Activated T-helper 1 cell treated with Interleukin-2 at 50 U/mL for 16 hours (primary cell): ENCODE data around the gene CNIH3.

Source experiments
- DNase-seq: peaks from one replicate; pipeline ENCODE4 v3.0.0-alpha.2; 2020; ENCODE audit warnings: low read depth

The CNIH3 gene

DNA sequence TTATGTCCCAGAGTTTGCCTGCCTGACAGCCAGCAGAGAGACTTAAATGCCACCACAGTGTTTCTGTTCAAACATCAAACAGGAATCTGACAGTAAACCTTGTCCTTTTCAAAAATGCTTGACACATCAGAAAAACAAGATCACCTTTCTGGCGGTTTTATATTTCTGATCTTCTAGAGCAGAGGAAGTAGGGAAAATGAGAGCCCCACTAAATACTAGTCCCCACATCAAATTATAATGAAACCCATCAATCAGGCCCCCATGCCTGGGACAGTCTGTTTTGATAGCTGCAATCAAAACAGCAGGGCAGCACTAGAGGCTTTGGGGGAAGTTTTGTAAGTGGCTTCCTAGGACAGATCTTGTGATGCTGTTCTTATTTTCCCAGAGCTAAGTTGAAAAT is 129.3 kb downstream of the CNIH3 start:
- no peak for DNase-seq

DNA sequence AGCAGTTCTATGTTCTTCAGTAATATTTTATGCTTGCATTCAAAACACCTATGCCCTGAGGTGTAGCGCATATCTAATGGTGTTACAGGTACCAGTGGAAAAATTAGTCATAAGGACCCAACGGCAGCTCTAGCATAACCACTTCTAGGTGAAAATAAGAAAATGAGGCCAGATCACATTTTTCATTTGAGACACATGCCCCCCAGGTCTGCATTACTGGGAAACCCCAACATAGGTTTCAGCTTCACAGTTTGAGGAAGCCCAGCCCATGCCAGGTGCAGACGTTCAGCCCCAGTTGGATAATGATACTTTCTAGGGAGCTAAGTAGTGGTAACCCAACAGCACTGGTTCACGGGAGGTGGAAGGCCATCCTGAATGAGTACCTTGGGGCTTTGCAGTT is 129.8 kb downstream of the CNIH3 start:
- no peak for DNase-seq

DNA sequence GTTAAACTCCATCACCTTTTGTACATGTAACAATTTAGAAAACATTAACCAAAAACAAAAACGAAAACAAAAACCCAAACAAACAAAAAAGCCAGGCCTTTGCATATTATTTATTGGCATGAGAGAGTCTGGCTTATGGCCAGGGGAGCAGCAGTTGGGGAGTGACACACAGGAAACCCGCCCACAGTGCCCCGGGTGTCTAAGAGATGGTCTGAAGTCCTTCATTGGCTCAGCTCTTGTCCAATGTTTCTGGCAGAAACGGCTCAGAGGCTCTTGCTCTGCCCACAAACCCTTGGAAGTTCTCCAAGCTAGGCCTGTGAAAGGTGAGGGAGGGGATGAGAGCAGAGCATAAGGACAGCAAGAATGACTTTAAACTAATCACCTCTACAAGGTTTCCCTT is 131.5 kb downstream of the CNIH3 start:
- no peak for DNase-seq

DNA sequence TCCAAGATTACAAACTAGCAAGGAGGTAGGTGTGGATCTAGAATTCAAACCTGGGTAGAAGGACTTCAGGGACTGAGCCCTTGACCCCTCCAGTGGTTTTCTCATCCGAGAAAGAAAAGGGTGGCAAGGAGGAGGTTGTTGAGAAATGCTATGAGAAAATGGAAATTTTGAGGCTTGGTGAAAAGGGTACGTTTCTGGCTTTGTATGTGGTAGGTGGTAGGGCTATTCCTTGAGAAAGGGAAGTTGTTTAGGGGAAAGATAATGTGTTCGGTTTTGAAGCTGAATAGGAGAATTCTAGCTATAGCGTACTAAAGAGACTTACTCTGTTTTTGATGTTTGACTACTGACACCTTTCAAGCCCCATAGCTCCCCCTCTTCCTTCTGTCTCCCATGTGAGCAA is 133.8 kb downstream of the CNIH3 start:
- no peak for DNase-seq

DNA sequence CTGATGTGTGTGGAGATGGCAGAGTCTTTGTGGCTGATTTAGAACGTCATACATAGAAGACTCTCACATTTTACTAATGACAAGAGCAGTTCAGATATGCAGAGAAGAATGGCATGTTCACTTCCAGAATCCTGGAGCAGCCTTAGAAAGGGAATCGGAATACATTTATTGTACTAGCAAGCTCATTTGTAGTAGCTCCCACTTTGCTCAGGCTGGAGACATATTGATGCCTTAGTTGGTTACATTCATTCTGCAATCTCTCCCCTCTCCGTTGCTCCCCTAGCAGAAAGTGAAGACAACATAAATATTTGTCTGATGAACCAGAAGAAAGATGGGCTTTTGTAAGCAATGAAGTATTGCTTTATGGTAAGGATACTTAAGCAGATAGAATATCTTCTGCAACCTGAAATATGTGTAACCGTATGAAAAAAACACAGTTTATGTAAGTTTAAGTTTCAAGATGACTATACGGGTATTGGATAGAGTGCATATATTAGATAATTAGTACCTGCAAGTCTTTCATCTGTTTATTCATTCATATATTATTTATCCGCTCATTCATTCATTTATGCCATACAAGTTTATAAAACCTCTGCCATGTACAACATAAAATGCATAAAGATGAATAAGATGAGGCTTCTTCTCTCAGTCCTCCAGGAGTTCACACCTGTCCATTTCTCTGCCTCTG is 135.7 kb downstream of the CNIH3 start:
- no peak for DNase-seq

DNA sequence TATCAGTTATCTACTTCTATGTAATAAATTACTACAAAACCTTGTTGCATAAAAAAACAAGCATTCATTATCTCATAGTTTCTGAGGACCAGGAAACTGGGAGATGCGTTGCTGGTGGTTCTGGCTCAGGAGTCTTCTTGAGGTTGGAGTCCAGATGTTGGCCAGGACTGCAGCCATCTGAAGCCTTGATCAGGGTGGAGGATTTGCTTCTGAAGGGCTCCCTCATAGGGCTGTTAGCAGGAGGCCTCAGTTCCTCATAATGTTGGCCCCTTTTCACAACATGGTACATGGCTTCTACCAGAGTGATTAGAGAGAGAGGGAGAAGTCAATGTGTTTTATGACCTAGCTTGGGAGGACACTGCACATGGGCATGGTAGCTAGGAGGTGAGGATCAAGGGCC is 137.4 kb downstream of the CNIH3 start:
- DNase-seq = no peak

DNA sequence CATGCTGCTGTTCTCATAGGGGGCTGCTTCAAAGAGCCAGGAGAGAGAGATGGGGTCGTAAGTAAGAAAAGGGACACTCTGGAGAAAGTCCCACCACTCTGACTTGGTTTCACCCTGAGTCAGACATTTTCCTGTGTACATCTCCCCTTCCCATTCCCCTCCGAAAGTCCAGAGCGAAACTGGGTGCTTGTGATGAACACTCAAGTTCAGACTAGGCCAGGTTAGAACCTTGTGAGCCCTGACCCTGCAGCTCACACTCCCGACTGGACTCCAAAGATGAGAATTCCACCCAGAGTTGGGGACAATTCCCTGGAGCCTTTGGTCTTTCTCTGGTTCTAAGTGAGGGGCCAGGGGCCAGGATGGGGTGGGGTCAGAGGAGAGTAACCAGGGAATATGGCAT is 139.5 kb downstream of the CNIH3 start:
- DNase-seq = no peak

DNA sequence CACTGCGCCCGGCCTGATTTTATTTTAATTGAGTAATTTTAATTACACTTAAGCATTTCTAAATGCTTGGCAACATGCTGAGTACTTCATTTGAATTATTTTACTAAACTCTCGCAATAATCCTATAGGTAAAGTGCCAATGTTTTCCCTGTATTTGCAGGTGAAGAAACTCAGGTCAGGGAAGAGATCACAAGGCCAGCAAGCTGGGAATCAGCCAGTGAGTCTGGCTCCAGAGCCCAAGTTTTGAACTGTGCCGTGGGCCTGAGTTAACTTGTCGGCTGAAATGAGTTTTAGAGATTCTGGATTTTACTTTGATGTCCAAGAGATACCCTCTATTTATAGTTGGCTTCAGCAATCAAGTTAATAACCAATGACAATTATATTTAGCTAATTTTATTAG is 141.4 kb downstream of the CNIH3 start:
- no peak for DNase-seq

DNA sequence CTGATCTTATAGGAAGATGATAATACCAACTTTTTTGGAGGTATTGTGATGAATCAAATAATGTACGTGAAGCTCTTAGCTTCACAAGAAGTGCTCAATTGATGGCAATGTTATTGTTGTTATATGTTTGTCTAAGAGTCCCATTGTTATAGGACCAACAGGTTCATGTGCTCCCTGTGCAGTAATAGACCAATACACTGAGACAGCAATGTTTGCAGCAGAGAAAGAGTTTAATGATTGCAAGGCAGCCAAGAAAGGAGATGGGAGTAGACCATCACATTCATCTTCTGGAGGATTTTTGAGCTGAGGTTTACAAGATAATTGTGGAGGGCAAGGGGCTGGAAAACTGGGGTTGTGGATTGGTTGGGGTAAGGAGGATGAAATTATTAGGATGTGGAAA is 143.0 kb downstream of the CNIH3 start:
- no peak for DNase-seq

DNA sequence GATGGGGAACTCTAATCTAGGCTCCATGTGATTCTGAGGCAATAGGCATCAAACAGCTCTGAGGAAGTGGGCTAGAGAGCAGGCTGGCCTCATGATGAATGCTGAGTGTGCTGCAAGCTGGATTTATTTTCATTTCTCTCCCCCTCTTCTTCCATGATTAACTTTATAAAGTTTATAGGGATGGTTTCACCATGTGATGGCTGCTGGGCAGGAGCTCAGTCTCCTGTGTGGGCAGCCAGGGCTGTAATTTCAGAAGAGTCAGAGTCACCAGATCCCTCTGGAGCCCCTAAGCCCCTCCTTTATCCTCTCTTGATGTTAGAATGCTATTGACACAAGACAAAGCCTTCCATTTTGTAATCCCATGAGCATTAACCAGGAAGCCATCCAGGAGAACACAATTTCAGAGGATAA is 143.6 kb downstream of the CNIH3 start:
- DNase-seq = no peak

DNA sequence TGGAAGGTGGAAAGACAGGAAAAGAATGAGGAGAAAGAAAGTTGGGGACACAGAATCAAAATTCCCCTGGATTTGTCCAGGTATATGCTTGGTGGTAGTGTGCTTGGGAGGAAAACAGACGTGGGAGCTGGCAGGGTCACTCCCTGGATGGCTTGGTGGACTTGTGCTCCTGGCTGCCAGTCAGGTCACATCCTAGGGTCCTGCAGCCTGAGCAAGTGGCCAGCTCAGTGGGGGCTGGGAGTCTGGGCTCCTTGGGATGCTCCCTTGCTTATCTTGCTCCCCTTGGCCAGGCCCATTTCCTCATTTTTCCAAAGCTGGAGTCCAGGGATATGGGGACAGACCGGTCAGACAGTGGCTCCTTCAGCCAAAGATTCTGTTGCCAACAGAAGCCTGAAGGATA is 144.0 kb downstream of the CNIH3 start:
- no peak for DNase-seq

DNA sequence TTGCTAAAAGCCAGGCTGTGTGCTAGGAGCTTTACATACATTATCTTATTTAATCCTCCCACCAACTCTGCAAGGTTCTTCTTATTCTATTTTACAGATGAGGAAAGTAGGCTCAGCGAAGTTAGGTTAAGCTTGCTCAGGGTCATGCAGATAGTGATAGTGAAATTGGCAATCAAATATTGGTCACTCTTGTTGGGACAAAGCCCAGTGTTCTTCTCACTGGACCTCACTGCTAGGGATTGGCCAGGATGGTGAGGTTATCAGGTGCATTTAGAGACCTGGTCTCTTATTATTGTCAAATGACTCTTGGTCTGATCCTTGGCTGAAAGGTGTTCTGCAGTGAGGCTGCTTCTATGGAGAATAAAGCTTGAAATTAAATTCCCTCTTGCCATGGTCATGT is 145.1 kb downstream of the CNIH3 start:
- no peak for DNase-seq

DNA sequence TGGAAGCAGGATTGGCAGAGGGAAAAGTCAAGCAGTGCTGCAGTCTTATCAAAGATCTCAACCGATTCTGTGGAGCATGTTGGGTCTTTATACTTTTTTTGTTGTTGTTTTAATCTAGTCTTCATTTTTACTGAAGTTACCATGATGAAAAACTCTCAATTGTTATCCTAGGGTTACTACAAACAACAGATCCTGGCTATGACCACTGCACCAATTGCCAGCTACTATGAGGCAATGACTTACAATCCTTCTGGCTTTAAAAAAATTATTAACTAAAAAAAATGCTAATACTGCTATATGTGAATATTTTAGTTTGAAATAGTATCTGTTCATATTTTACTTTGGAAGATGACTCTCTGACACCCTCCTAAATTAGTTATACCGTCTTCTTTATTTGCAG is 145.9 kb downstream of the CNIH3 start:
- no peak for DNase-seq

DNA sequence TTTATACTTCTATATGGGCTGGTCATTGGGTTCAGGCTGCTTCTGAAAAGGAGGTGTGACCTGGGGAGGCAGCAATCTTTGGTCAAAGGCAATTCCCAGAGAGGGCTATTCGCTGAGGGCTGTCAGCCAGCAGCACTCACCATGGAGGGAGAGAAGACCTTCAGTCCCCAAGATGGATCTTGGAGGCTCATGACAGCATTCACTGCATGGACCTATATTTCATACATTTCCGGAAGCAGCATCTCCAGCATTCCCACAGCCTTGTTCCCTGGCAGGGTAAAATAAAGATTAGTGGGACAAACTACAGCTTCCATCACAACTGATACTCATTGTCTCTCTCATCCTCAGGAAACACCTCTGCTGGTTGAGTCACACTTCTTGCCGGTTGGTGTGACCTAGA is 146.6 kb downstream of the CNIH3 start:
- DNase-seq = no peak

DNA sequence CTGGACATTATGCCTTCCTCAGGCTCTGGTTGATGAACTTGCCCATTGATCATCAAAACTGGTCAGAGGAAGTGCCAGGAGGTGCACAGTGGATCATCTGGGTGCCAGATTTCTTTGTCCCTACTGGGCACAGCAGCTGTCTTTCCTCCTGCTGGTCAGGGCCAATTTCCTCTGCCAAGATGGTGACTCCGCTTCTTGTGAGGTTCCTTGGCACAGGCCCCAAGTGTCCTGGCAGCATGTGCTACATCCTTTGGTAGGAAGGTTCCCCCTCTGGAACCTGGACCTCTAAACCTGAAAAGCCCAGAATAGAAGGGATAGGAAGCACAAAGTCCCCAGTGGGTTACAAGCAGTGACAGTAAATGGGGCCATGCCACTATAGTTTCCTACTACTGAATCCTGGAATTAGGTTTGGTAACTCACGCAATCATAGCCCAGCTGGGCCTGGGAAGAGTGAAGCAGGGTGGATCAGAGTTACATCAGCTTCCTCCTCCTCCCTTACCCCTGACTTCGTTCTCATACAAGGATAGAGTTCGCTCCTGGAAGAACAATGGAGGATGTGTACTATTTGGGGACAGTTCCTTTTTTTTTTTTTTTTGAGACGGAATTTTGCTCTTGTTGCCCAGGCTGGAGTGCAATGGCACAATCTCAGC is 147.1 kb downstream of the CNIH3 start:
- DNase-seq = no peak

DNA sequence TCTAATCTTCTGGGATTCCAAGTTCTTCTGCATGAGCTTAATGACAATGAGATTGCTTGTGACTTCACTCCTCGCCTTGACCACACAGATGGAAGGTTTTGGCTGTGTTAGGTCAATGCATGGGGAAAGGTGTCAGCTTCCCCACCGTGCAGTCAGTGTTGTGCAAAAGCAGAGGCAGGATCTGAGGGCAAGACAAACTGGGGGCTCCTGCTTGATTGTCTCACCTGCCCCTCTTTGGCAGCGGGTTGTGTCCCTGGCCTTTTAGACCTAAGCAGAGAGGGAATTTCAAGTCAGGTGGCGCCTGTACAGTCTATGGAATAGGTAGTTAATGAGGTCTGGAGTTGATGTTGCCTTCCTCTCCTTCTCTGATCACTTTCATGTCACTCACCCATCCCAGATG is 150.1 kb downstream of the CNIH3 start:
- DNase-seq = no peak

DNA sequence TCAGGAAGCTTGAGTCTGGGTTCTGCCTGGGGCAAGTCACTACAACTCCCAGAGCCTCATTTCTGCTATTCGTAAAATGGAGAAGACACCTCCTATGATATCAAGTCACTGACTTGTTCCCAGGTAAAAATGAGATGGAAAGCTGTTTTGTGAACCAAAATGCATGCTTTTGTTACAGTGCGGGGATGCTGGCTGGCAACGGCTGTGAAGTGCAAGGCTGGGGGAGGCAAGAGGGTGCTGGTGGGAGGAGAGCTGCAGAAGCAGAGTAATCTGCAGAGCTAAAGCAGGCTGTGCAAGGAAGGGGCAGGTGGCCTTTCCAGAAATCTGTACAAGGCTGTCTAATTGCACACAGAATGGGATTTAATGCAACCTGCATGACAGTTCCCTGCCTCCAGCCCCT is 150.9 kb downstream of the CNIH3 start:
- no peak for DNase-seq

DNA sequence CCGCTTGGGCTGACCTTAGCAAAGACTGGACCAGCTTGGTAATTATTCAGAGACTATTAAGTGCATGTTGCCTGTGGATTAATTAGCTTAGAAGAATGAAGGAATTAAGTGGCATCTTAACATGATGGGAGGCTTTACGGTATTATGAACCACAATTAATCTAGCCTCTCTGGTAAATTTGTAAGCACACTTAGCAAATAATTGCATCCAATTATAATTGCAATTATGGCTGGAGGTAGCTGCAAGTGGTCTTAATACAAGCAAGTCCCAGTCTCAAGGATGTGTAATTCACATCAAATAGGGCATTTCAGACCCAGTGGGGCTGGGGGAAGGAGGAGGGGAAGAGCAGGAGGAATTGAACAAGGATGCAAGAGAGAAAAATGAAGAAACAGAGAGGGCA is 151.6 kb downstream of the CNIH3 start:
- DNase-seq = no peak

DNA sequence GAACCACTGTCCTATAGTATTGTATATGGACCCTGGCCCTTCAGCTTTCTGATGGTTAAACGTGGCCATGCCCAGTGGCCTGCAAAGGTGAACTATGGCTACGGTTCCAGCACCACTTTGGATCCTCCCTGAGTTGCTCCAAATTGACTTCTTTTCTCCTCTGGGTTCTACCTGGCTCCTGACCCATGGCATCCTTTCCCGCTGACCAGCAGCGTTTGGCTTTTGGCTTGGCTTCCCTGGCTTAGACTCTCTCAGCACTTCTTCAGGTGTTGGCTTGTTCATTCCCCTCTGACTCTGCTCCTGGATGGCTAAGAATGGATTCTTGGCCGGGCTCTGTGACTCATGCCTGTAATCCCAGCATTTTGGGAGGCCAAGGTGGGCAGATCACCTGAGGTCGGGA is 152.9 kb downstream of the CNIH3 start:
- DNase-seq = no peak

DNA sequence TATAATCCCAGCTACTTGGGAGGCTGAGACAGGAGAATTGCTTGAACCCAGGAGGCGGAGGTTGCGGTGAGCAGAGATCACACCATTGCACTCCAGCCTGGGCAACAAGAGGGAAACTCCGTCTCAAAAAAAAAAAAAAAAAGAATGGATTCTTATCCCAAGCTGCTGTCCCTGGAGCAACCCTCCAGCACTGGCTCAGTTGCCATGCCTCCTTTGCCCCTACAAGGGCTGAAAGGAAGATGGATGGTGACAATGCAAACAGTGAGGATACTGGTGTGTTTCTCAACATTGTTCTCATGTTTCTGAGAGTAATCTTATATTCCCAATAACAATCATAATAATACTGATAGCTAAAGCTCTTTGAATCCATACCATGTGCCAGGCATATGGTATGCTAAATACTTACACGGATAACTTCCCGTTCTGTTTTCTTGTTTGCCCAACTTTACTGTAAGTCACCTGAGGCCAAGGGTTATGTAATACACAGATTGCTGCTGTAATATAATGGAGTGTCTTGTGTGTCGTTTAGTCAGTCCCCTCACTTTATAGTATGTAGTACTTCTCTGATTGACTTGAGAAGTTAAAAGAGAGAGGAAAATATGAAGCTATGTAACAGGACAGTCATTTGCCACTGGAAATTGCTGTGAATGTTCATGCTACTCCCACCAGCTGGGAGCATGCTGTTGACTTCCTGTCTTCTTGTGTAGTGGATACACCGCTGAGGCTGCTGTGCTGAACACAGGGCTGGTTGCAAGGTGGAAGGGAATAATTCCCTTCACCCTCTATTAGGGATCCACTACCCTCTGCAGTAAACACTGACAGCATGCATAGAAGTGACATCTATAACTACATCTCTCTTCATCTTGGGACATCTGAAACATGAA is 153.6 kb downstream of the CNIH3 start:
- no peak for DNase-seq

DNA sequence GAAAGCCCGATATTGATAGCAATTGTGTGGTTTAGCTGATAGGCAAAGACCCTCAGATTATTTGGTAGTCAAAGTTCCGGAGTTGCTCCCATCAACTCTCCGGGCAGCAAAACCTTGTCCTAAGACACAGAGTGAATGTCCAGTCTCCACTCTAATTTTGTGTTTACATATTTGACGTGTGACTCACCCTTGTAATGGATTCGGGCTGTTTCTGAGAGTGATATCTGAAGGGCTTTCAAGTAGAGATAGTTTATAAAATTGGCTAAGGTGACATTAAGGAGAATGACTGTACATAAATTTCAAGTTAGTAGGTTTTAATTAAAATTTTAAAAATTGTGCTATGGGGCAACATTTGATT is 154.2 kb downstream of the CNIH3 start:
- no peak for DNase-seq

DNA sequence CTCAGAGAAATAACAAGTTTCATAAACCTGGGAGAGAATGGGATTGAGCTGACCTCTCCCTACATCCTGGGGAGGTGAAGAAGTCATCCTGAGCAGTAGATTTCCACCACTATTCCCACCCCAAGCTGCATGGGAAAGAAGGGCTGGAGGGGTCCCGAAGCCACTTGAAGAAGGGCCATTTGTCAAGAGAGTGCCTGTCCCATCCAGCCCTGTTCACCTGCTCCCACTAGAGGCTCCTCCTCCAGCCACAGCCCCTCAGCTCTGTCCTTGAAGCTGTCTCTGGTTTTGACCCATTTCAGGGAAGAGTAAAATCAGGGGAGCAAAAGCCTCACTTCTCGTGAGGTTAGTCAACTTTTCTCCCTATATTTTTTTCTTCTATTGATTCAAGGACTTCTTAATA is 157.5 kb downstream of the CNIH3 start:
- DNase-seq = no peak

DNA sequence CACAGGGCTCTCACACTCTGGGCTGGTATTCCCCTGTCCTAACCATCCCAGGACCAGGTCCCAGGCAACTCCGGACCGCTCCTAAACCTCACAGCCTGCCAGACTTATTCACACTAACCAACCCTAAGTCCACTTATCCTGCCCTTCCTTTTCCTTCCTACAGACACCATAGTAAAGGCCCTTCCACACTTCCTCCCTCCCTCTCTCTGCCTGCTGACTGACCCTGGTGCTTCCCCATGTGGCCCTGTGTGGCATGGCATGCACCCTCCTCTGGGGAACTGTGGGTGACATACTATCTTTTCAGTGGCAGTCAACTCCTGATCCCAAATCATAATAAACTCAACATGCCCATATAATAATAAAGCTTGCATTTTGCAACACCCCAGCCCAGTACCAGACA is 158.3 kb downstream of the CNIH3 start:
- DNase-seq = no peak
